WERI-Rb-1 (cell line): Measurements from ENCODE around the gene RAD51AP2.
A peak's percentile ranks its signal among the peaks of the same experiment; 100 is the strongest.

Source experiments
- DNase-seq: peaks from one replicate; pipeline ENCODE4 v3.0.0-alpha.2; 2020
- H3K27ac ChIP-seq: fragments of 250-450 bp; sonication (Bioruptor Pico); 2 replicates; pipeline ENCODE4 v1.5.1; 2020; ENCODE audit warnings: mild to moderate bottlenecking, moderate library complexity
- H3K27me3 ChIP-seq: fragments of 250-450 bp; sonication (Bioruptor Pico); 2 replicates; pipeline ENCODE4 v1.5.1; 2021; ENCODE audit warnings: mild to moderate bottlenecking, low read depth, moderate library complexity; ENCODE audit not compliant: insufficient read depth, severe bottlenecking
- H3K36me3 ChIP-seq: fragments of 250-450 bp; sonication (Bioruptor Pico); 2 replicates; pipeline ENCODE4 v1.5.1; 2020; ENCODE audit warnings: mild to moderate bottlenecking, moderate library complexity
- H3K4me3 ChIP-seq: 2 replicates; pipeline ENCODE4 v1.5.1; 2011; ENCODE audit warnings: low read depth, mild to moderate bottlenecking, control low read depth, low read length
- H3K9me3 ChIP-seq: fragments of 250-450 bp; sonication (Bioruptor Pico); 2 replicates; pipeline ENCODE4 v1.5.1; 2021; ENCODE audit warnings: mild to moderate bottlenecking, moderate library complexity; ENCODE audit not compliant: severe bottlenecking
- CTCF ChIP-seq: IDR thresholded peaks from 2 replicates; pipeline ENCODE4 v1.5.1; 2011; ENCODE audit warnings: low read depth, mild to moderate bottlenecking, control low read depth, inconsistent platforms, low read length

The RAD51AP2 gene

GRCh38 chr2:17543848-17544247, 25.6 kb upstream of the RAD51AP2 start:
- no peak overlapping the region for H3K27ac ChIP-seq
- DNase-seq = no peak
- no peaks in the 10 kb centered on the region for H3K27me3 ChIP-seq
- H3K9me3 ChIP-seq = no peaks in the 10 kb centered on the region
- no peak overlapping the region for H3K4me3 ChIP-seq
- TF ChIP-seq CTCF = no peak
- no peaks in the 10 kb centered on the region for H3K36me3 ChIP-seq

GRCh38 chr2:17543131-17543660, 25.0 kb upstream of the RAD51AP2 start:
- no peaks in the 10 kb centered on the region for H3K36me3 ChIP-seq
- TF ChIP-seq CTCF = no peak
- H3K4me3 ChIP-seq = no peak overlapping the region
- no peaks in the 10 kb centered on the region for H3K27me3 ChIP-seq
- H3K9me3 ChIP-seq = no peaks in the 10 kb centered on the region
- H3K27ac ChIP-seq = no peak overlapping the region
- DNase-seq = no peak

GRCh38 chr2:17542471-17542870, 24.2 kb upstream of the RAD51AP2 start:
- Histone ChIP-seq H3K27ac (no peak overlapping the region), H3K36me3 (no peaks in the 10 kb centered on the region), H3K27me3 (no peaks in the 10 kb centered on the region), H3K4me3 (no peak overlapping the region), H3K9me3 (no peaks in the 10 kb centered on the region)
- DNase-seq = no peak
- TF ChIP-seq CTCF = no peak

GRCh38 chr2:17541531-17541950, 23.3 kb upstream of the RAD51AP2 start:
- Histone ChIP-seq H3K27me3 (no peaks in the 10 kb centered on the region), H3K9me3 (no peaks in the 10 kb centered on the region), H3K4me3 (peak overlapping the region; percentile 75), H3K36me3 (no peaks in the 10 kb centered on the region), H3K27ac (no peak overlapping the region)
- TF ChIP-seq CTCF = no peak
- DNase-seq = no peak

GRCh38 chr2:17540813-17541530, 22.7 kb upstream of the RAD51AP2 start:
- DNase-seq = no peak

More at GRCh38 chr2:17540813-17541530, 22.7 kb upstream of the RAD51AP2 start:
- Histone ChIP-seq H3K9me3 (no peaks in the 10 kb centered on the region), H3K27me3 (no peaks in the 10 kb centered on the region), H3K36me3 (no peaks in the 10 kb centered on the region), H3K27ac (no peak overlapping the region; the same call in 1 of the 2 replicates), H3K4me3 (peak overlapping the region; percentile 75)
- TF ChIP-seq CTCF = no peak
